GM12865 (cell line): ENCODE measurements around the gene CCDC71L.

Source experiments
- DNase-seq: peaks from one replicate; pipeline ENCODE4 v3.0.0; 2010; ENCODE audit warnings: low read depth
- H3K4me3 ChIP-seq: 2 replicates; pipeline ENCODE4 v1.5.1; 2011; ENCODE audit warnings: mild to moderate bottlenecking, low read depth, low read length, control low read depth
- TF ChIP-seq, protein P1 (sequence below): IDR thresholded peaks from 2 replicates; pipeline ENCODE4 v1.5.1; 2011; ENCODE audit warnings: low read length, control low read depth, low read depth, inconsistent platforms; ENCODE audit not compliant: insufficient read depth; ENCODE audit errors: missing control alignments

The CCDC71L gene

DNA sequence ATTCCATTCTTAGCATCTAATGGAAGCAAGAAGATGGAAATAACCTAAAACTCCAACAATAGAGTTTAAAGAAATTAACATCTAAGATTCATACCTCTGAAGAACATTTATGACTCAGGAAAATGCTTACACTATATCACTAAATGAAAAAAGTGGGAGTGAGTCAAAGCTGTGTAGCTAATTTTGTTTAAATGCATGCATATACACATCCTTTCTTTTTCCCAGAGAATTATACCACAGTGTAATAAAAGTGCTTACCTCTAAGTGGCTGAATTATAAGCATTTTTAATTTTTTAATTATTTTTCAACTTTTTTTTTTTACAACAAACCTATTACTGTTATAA lies 44.3 kb downstream of the CCDC71L start:
- H3K4me3 ChIP-seq: no peak overlapping the region
- no peak for DNase-seq
- TF ChIP-seq, protein P1, sequence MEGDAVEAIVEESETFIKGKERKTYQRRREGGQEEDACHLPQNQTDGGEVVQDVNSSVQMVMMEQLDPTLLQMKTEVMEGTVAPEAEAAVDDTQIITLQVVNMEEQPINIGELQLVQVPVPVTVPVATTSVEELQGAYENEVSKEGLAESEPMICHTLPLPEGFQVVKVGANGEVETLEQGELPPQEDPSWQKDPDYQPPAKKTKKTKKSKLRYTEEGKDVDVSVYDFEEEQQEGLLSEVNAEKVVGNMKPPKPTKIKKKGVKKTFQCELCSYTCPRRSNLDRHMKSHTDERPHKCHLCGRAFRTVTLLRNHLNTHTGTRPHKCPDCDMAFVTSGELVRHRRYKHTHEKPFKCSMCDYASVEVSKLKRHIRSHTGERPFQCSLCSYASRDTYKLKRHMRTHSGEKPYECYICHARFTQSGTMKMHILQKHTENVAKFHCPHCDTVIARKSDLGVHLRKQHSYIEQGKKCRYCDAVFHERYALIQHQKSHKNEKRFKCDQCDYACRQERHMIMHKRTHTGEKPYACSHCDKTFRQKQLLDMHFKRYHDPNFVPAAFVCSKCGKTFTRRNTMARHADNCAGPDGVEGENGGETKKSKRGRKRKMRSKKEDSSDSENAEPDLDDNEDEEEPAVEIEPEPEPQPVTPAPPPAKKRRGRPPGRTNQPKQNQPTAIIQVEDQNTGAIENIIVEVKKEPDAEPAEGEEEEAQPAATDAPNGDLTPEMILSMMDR: no peak

DNA sequence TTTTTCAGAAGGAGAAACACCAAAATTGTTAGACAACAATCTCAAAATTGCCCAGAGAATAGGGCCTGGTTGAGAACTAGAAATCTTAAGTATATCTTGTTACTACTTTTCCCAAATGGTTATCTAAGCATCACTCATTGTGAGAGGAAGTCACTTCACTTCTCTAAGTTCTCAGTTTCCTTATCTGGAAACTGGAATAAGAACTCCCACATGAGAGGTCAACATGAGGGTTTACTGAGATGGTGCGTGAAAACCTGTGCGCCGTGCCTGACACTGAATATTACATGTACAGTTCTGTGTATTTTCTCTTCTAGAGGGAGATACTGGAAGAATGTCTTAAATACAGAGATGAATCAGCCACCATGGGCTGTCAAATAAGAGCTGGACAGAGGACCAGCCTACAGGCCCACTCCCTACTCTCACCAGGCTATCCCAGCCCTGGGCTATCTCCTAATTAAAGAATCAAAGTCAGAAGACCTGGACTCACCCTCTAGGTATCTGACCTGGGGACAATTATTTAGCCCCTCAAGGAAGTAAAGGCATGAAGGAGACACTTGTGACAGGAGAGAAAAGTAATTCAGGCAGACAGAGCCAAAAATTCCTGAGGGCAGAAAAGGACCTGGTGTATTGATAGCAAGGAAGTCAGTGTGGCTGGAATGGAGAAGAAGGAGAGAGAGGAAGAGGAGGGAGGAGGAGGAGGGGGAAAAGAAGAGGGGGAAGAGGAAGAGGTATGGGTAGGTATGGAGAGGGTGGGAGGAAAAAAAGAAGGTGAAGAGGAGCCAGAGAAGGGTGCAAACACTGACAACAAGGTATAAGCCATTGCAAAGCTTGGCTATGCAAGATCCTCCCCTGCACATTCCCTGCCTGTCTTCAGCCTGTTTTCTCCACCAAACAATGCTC lies 44.9 kb downstream of the CCDC71L start:
- no peak overlapping the region for H3K4me3 ChIP-seq
- DNase-seq: no peak
- TF ChIP-seq, protein P1: no peak

GRCh38 chr7:106614751-106615150 lies 46.2 kb downstream of the CCDC71L start:
- DNase-seq: no peak
- no peak overlapping the region for H3K4me3 ChIP-seq
- TF ChIP-seq, protein P1: no peak

DNA sequence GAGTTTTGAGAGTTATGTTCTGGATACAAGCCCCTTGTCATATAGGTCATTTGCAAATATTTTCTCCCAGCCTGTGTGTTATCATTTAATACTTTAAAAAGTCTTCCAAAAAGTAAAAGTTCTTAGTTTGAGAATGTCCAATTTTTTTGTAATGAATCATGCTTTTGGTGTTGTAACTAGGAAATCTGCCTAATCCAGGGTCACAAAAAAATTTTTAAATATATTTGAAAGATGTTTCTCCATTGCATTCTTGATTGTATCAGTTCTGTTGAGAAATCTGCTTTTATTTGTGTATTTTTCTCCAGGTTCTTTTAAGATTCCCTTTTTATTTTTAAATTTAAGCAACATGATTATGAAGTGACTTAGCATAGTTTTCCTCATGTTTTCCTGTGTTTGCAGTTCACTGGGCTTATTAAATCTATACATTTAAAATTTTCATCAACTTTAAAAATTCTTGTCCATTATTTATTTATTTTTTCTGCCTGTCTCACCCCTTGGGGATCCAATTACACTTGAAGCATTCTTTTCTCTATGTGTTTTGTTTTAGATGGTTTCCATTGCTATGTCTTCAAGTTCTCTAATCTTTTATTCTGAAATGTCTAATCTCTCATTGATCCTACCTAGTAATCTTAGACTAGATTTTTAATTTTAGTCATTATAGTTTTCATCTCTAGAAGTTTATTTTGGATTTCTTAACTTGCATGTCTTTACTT lies 47.0 kb downstream of the CCDC71L start:
- DNase-seq: no peak
- TF ChIP-seq, protein P1: no peak

GRCh38 chr7:106613279-106613678 lies 47.7 kb downstream of the CCDC71L start:
- TF ChIP-seq, protein P1: no peak
- DNase-seq: no peak
- no peak overlapping the region for H3K4me3 ChIP-seq

More for the DNA sequence above, 47.0 kb downstream of the CCDC71L start:
- H3K4me3 ChIP-seq: no peak overlapping the region

GRCh38 chr7:106612432-106612831 lies 48.5 kb downstream of the CCDC71L start:
- no peak for DNase-seq
- TF ChIP-seq, protein P1: no peak
- no peak overlapping the region for H3K4me3 ChIP-seq
